Activated T-cell treated with anti-CD3 and anti-CD28 coated beads for 1 hour (primary cell): ENCODE measurements around the gene DAGLA.

Source experiments
- DNase-seq: peaks from one replicate; pipeline ENCODE4 v3.0.0-alpha.2; 2020; ENCODE audit warnings: low read depth

Gene DAGLA

DNA sequence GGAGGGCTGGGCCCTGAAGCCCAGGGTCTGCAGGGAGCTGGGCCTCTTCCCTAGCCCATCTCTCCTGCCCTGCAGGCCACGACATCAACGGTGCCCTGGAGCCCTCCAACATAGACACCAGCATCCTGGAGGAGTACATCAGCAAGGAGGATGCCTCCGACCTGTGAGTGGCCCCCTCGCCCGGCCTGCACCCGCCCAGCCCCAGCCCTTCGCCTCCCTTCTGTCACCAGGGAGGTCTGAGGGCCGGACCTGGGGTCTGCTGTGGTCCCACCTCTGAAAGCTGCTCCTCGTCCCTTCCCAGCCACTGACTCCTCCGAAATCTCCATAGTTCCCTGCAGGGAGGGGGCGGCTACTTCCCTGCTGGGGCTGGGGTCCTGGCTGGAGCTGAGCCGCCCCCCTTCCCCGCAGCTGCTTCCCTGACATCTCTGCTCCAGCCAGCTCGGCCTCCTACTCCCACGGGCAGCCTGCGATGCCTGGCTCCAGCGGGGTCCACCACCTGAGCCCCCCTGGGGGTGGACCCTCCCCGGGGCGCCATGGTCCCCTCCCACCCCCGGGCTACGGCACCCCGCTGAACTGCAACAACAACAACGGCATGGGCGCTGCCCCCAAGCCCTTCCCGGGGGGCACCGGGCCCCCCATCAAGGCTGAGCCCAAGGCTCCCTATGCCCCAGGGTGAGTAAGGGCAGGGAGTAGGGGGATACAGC, 85.5 kb downstream of the DAGLA start:
- no peak for DNase-seq

DNA sequence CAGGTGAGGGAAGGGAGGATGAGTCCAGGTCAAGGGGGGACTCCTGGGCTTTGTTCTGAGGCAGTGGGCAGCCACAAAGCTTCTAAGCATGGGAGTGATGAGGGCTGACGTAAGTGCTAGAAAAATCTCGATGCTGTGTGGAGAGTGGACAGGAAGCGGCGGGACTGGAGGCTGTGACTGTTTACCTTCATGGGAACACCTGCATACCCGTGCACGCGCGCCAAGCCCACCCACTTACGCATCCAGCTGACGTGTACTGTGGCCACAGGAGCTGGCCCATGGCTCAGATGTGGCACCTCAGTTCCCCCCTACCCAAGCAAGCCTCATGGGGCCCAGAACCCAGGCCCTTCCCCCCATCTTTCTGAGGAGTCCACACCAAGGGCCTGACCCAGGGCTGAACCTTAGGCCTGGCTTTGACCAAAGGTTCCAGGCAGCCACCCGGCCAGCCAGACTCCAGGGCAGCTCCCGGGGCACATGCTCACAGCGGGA, 86.2 kb downstream of the DAGLA start:
- DNase-seq: no peak

DNA sequence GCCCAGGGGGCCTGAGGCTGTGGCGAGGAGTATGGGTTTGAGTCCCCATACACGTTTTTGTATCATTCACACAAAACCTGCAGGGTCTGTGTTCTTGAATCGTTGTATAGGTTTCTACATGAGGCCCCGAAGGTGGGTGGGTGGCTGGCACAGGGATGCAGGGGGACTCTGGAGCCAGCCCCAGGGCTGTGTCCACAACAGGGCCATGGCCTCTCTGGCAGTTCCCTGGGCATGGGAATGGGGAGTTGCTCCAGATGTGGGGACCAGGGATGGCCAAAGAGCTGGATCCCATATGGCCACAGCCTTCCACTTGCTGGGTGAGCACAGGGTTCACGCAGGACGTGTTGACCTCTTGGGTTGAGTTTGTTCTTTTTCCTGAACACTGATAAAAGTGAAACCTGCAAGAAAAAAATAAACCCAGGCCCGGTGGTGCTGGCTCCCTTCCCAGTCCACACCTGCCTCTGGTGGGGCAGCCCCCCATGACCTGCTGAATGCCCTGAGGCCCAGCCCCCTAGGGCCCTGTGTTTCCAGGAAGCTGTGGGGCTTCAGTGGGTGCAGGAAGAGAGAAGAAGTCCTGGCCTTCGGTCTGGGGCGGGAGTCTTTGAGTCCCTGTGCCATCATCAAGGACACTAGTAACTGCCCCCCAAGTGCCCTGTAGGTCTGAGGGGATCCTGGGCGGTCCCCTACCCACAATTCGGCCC, 88.3 kb downstream of the DAGLA start:
- no peak for DNase-seq

DNA sequence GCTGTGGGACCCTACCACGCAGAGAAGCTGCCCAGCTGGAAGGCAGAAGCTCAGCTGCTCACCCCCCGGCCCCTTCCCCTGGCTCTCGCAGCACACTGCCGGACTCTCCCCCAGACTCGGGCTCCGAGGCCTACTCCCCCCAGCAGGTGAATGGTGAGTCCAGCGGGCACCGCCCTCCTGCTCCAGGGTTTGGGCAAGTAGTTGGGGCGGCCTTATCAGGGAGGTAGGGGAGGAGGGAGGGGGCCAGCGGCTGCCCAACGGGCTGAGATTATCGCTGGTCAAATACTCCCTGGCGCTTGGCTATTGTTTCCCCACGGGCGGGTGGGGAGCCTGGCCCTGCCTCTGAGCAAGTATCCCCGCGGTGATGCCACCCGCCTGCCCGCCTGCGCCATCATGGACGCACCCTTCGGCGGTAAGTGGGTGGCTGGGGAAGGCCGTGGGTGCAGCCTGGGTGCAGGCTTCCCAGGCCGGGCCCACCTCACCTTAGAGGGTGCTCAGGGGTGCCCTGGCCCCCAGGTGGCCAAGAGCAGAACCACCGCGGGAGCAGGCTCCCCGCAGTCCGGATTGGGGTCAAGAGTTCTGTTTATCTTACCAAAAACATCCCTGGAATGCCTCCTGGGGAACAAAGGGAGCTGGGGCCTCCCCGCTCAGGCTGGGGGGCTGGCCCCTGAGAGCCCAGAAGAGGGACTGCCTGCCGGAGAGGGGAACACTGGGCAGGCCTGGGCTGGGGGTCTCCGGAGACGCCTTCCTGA, 89.2 kb downstream of the DAGLA start:
- no peak for DNase-seq

DNA sequence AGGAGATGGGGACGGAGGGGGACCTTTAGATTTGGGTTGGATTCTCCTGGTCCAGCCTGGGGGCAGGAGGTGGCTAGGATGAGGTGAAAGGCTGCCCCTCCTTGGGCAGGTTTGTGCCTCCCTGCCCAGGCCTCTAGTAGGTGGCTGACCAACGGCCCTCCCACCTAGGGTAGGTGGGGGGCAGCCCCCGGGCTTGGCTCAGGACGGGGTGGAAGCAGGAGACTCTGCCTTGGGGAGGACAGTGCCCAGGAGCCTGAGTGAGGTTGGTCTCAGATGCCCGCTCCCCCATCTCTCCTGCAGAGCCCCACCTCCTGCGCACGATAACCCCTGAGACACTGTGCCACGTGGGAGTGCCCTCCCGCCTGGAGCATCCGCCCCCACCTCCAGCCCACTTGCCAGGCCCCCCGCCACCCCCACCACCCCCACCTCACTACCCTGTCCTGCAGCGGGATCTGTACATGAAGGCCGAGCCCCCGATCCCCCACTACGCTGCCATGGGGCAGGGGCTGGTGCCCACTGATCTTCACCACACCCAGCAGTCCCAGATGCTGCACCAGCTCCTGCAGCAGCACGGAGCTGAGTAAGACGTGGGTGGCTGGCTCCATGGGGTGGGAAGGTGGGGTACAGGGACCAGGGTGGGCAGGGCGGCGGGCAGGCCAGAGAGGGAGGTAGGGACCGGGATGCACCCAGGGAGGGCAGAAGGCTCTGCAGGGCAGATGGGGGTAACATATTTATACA, 89.9 kb downstream of the DAGLA start:
- no peak for DNase-seq

DNA sequence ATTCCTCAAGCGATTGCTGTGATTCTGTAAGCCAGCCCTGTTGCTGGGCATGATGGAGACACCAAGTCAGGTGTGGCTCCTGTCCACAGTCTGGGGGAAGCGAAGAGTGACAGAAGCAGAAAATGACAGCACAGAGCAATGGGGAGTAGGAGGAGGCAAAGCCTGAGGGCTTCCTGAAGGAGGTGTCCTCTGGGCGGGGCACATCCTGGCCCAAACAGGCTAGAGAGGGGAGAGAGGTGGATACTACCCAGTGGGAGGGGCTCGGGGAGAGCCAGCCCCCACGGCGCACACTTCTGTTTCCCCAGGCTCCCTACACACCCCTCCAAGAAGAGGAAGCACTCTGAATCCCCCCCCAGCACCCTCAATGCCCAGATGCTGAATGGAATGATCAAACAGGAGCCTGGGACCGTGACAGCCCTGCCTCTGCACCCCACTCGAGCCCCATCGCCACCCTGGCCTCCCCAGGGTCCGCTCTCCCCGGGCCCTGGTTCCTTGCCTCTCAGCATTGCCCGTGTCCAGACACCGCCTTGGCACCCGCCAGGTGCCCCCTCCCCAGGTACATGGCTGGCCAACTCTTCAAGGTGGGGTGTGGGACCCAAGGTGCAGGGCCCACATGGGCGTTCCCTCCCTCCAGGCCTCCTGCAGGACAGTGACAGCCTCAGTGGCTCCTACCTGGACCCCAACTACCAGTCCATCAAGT, 91.2 kb downstream of the DAGLA start:
- DNase-seq: no peak

DNA sequence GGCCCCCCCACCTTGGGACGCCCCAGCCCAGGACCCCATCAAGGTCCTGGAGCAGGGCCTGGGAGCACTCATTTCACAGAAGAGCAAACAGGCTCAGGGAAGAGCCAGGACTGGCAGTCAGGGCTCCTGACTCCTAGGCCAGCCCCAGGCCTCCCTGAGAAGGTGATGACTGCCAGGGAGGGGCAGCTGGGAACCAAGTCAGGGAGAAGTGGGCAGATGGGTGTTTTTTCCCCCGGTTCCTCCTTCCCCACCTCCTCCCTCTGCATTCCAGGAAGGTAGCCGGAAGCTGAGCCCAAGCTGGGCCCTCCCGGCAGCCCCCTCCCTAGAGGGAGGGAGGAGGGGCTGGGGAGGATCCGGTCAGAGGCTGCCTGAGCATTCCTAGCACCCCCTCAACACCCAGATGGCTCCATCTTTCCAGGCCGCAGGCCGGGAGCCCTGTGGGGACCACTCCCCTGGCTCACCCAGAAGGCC, 91.8 kb downstream of the DAGLA start:
- DNase-seq: no peak

DNA sequence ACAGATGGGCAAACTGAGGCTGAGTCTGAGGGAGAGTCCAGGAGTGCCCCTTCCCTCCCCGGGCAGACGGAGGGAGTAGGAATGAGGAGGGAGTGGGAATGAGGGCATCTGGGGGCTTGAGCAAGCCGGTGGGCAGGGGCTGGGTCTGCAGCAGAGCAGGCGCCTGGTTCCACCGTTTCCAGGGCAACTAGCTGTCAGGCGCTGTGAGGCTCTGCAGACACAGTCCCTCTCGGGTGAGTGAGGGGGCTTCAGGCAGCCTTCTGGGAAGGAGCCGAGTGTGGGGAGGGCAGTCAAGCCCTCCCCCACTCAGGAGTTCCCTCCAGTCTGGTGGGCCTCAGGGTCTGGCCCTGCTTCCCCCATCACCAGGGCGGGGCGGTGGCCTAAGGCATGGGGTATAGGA, 93.2 kb downstream of the DAGLA start:
- no peak for DNase-seq

DNA sequence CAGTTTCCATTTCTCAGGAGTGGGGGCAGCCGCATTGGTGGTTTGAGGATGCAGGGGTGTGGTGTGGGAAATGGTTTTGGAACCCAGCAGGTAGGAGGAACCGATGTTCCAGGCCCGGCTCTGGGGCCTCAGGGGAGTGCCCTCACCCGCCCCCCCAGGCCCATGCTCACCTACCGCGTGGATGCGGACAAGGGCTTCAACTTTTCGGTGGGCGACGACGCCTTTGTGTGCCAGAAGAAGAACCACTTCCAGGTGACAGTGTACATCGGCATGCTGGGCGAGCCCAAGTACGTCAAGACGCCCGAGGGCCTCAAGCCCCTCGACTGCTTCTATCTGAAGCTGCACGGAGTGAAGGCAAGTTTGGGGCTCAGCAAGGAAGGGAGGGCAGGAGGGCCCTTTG, 93.6 kb downstream of the DAGLA start:
- no peak for DNase-seq

DNA sequence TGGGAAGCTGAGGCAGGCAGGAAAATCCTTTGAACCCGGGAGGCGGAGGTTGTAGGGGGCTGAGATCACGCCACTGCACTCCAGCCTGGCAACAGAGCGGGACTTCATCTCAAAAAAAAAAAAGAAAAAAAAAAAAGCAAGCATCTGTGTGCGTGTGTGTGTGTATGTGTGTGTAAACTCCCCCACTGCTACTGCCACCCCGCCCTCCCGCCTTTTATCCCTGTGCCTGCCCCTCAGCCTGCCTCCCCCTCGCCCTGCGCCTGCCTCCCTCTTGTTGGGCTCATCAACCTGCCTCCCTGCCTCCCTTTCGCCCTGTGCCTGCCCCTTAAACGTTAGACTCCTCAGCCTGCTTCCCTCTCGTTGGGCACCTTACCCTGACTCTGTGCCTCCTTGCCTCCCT, 94.2 kb downstream of the DAGLA start:
- DNase-seq: no peak

DNA sequence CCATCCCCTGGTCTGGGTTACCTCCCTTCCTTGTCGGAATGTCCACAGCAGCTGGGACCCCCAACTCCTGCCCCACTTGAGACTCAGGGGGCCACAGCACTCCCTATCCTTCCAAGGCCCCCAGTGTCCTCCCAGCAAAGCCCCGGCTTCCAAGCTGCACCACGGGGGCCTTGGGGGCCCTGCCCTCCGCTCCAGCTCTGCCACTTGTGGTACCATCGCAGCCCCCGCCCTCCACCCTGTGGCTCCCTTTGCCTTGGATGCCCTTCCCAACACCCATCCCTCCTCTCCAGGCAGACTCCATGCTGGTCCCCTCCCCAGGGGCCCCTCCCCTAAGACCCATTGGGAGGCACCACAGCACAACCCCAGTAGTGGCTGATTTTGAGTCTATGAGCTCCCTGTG, 94.9 kb downstream of the DAGLA start:
- DNase-seq: no peak

DNA sequence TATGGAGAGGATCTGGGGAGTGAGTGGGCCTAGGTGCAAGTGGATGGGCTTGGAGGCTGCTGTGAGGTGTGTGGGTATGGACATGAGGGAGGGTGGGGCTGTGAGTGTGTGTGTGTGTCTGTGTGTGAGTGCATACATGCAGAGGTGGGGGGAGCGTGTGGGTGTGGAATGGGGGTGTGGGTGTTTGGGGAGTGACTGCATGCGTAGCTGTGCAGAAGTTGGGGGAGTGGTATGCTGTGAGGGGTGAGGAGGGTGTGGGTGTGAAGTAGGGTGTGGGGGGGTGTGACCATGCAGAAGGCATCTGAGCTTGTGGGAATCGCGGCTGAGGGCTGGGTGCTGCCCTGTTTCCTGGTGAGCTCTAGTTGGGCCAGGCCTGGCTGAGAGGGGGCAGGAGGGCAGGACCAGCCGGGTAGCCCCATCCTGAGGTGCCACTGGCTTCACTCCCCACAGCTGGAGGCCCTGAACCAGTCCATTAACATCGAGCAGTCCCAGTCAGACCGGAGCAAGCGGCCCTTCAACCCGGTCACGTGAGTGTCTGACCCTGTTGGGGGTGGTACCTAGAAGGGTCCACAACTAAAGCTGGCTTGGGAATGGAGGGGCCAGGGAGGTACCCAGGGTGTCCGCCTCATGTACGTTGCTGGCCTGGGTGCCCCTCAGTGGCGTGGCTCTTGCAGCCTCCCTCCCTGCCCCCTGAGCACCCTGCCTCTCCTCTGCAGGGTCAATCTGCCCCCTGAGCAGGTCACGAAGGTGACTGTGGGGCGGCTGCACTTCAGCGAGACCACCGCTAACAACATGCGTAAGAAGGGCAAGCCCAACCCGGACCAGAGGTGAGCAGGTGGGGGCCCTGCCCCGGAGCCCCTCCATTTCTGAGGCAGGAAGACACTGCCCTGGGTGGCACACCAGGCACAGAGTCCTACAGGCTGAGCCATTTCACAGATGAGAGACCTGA, 95.7 kb downstream of the DAGLA start:
- DNase-seq: no peak

DNA sequence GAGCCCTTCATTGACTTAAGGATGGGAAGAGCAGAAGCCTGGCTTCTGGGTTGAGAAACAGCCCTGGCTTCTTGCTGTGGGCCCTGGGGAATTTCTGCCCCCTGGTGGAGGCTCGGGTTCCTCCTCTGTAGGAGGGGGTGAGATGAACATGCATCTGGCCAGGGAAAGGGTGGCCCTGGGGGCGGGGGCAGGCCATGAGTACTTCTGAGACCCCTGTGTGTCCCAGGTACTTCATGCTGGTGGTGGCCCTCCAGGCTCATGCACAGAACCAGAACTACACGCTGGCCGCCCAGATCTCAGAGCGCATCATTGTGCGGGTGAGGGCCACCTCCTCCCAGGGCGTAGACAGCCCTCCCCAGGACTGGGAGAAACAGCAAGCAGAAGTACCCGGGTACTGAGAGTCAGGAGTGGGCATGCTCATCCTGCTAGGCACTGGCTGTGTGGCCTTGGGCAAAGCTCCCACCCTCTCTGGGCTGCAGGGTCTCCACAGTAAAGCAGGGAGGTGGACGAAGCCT, 96.4 kb downstream of the DAGLA start:
- DNase-seq: peak; percentile 41

DNA sequence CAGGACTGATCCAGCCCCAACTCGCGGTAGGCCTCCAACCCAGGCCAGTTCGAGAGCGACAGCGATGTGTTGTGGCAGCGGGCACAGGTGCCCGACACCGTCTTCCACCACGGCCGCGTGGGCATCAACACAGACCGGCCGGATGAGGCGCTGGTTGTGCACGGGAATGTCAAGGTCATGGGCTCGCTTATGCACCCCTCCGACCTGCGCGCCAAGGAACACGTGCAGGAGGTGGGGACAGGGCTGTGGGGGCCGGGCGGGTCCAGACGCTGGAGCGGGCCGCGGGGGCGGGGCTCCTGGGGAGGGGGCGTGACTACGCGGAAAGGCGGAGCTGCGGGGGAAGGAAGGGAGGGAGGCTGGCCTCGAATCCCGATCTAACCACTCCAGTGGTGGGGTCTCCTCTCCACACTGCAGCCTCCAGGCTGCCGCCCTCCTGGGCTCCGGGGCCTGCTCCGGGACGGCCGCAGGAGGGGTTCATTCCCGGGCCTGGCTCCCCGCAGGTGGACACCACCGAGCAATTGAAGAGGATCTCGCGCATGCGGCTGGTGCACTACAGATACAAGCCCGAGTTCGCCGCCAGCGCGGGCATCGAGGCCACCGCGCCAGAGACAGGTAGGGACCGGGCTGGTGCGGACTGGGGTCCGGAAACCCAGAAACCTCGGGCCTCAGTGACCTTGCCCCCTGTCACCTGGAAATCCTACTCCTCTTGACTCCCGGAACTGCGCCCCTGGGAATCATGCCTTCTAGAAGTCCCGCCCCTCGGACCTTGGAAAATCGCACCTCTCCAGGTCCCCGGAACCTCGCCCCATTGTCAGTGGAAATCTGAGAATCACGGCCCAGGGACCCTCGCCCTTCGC, 97.3 kb downstream of the DAGLA start:
- peak; percentile 54 for DNase-seq

DNA sequence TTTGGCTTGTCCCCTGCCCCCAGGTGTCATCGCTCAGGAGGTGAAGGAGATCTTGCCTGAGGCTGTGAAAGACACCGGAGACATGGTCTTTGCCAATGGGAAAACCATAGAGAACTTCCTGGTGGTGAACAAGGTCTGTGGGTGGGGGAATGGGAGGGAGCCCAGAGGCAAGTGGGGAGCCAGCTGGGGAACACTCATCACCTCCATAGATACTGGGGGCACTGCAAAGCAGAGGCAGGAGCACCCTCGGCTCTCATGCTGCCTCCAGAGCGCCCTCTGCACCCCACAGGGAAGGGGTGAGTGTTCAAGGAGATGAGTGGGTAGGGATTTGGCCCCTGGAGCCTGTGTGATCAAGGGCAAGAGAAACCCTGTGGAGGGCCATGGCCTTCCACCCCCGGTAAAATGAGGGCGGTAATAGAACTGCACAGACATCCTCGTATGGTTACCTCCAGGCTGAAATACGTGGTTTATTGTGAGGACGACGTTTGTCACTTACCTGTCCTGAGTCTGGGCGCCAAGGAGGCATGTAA, 98.2 kb downstream of the DAGLA start:
- no peak for DNase-seq

DNA sequence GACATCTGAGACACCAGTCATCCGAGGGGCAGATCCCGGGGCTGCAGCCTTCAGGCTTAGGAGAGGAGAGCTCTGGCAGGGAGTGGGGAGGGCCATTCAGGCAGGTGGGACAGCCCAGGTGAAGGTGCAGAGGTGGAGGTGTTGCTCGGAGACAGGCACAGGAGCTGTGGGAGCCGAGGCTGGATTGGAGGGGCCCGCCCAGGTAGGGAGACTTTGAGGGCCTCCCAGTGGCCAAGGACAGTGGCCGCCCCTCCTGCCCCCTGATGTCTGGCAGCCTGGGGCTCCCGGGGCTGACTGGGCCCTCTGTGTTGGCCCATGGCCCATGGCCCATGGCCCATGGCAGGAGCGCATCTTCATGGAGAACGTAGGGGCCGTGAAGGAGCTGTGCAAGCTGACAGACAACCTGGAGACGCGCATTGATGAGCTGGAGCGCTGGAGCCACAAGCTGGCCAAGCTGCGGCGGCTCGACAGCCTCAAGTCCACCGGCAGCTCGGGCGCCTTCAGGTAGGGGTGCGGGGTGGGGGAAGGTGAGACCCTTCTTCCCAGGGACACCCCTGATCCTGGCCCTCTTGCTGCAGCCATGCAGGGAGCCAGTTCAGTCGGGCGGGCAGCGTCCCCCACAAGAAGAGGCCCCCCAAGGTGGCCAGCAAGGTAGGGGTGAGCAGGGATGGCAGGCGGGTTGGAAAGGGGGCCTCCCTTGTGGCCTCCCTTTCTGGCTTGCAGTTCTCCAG, 98.9 kb downstream of the DAGLA start:
- no peak for DNase-seq

DNA sequence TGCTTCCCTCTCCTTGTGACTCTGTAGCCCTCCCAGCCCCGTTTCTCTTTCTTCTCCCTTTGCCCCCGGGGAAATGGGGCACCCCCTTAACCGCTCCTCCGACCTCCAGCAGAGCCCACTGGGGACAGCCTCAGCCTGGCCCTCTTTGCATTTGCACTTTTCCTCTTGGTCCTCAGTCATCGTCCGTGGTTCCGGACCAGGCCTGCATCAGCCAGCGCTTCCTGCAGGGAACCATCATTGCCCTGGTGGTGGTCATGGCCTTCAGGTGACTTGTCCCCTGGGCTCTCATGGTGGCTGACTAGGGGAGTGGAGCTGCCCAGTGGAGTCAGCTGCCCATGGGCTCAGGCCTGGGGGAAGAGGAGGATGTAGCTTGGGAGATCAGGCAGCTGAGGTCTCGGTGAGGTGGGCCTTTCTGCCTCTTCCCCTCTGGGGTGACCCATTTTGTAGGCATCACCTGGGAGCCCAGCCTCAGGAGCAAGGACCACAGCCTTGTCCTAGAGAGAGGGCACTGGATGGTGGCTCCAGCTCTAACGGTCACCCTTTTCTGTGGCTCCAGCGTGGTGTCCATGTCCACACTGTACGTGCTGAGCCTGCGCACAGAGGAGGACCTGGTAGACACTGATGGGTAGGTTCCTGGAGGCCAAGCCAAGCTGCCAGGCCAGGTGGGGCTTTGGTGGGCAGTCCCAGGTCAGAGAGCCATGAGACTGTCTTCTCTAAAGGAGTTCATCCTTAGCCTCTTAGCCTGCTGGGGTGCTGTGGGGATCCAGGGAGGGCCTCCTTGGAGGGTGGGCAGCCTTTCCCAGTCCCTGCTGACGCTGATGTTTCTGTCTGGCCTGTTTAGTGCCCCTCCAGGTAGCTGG, 99.7 kb downstream of the DAGLA start:
- DNase-seq: no peak
